ENCODE data around the gene TMEM89. TPM values are rescaled to one million over a fixed set of nuclear protein-coding genes. Genes with fewer than 3 reads are reported as not detected.

The TMEM89 gene
- total RNA-seq, 1 experiment from 2014 or later = not detected

DNA sequence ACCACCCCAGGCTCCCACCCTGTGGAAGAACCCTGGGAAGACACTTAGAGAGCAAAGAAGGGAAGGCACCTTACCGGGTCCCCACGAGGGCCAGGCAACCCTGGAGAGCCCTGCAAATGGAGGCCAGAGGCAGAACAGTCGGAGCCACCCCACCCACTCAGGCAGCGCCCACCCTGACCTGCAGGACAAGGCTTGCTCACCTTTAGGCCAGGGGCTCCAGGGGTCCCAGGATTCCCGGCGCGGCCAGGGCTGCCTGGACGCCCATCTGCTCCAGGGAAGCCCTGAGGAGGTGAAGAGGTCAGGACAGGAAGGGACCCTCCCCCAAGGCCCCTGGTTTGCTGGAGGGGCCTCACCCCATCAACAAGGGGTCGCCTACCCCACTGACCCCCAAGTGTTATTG, 36.7 kb downstream of the TMEM89 start:
- in situ Hi-C loops (cut with HindIII; ENCODE audit: low pct_unique_long_range_greater_than_20kb, low sequenced_read_pairs) = no loop called here
- TF ChIP-seq, protein P1, sequence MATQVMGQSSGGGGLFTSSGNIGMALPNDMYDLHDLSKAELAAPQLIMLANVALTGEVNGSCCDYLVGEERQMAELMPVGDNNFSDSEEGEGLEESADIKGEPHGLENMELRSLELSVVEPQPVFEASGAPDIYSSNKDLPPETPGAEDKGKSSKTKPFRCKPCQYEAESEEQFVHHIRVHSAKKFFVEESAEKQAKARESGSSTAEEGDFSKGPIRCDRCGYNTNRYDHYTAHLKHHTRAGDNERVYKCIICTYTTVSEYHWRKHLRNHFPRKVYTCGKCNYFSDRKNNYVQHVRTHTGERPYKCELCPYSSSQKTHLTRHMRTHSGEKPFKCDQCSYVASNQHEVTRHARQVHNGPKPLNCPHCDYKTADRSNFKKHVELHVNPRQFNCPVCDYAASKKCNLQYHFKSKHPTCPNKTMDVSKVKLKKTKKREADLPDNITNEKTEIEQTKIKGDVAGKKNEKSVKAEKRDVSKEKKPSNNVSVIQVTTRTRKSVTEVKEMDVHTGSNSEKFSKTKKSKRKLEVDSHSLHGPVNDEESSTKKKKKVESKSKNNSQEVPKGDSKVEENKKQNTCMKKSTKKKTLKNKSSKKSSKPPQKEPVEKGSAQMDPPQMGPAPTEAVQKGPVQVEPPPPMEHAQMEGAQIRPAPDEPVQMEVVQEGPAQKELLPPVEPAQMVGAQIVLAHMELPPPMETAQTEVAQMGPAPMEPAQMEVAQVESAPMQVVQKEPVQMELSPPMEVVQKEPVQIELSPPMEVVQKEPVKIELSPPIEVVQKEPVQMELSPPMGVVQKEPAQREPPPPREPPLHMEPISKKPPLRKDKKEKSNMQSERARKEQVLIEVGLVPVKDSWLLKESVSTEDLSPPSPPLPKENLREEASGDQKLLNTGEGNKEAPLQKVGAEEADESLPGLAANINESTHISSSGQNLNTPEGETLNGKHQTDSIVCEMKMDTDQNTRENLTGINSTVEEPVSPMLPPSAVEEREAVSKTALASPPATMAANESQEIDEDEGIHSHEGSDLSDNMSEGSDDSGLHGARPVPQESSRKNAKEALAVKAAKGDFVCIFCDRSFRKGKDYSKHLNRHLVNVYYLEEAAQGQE (IDR thresholded peaks at IDR 0.05; ENCODE audit: insufficient read depth in 1 of 2, low read depth in 2 of 2, low read length in 1 of 2) = no peak
- no peak for TF ChIP-seq POLR2AphosphoS5 (IDR thresholded peaks at IDR 0.05; ENCODE audit: low read depth, low read length)
- TF ChIP-seq, protein P2, sequence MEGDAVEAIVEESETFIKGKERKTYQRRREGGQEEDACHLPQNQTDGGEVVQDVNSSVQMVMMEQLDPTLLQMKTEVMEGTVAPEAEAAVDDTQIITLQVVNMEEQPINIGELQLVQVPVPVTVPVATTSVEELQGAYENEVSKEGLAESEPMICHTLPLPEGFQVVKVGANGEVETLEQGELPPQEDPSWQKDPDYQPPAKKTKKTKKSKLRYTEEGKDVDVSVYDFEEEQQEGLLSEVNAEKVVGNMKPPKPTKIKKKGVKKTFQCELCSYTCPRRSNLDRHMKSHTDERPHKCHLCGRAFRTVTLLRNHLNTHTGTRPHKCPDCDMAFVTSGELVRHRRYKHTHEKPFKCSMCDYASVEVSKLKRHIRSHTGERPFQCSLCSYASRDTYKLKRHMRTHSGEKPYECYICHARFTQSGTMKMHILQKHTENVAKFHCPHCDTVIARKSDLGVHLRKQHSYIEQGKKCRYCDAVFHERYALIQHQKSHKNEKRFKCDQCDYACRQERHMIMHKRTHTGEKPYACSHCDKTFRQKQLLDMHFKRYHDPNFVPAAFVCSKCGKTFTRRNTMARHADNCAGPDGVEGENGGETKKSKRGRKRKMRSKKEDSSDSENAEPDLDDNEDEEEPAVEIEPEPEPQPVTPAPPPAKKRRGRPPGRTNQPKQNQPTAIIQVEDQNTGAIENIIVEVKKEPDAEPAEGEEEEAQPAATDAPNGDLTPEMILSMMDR (IDR thresholded peaks at IDR 0.05) = no peak
- no peak for TF ChIP-seq TCF7L2 (IDR thresholded peaks at IDR 0.05; ENCODE audit: low read depth, low read length)
- no peak for TF ChIP-seq SIN3A (IDR thresholded peaks at IDR 0.05; ENCODE audit: borderline replicate concordance, insufficient read depth, low read depth, low read length)
- H3K9me3 ChIP-seq (ENCODE audit: control insufficient read depth, insufficient read depth, low read depth, low read length) = no peaks in the 10 kb centered on the region
- no TSS peak for BruUV-seq (replicated peaks)
- no peak overlapping the region for H3K27ac ChIP-seq (ENCODE audit: low read length)
- DNase-seq (ENCODE audit: low read depth, low spot score) (no peak), ATAC-seq (no peak)
- no peaks in the 10 kb centered on the region for H3K36me3 ChIP-seq (ENCODE audit: control insufficient read depth, insufficient read depth, low read length)
- POLR2A ChIA-PET = no interaction called here
- intact Hi-C loops (cut with micrococcal nuclease; ENCODE audit: unreplicated experiment) = no loop called here
- no peak overlapping the region for H3K4me3 ChIP-seq (ENCODE audit: low read depth in 2 of 2, low read length in 2 of 2)
- CTCF ChIA-PET = no interaction called here
- no peaks in the 10 kb centered on the region for H3K4me1 ChIP-seq (ENCODE audit: control insufficient read depth, insufficient read depth, low read length)
- H3K27me3 ChIP-seq (ENCODE audit: control insufficient read depth, insufficient read depth, low read length) = no peaks in the 10 kb centered on the region

DNA sequence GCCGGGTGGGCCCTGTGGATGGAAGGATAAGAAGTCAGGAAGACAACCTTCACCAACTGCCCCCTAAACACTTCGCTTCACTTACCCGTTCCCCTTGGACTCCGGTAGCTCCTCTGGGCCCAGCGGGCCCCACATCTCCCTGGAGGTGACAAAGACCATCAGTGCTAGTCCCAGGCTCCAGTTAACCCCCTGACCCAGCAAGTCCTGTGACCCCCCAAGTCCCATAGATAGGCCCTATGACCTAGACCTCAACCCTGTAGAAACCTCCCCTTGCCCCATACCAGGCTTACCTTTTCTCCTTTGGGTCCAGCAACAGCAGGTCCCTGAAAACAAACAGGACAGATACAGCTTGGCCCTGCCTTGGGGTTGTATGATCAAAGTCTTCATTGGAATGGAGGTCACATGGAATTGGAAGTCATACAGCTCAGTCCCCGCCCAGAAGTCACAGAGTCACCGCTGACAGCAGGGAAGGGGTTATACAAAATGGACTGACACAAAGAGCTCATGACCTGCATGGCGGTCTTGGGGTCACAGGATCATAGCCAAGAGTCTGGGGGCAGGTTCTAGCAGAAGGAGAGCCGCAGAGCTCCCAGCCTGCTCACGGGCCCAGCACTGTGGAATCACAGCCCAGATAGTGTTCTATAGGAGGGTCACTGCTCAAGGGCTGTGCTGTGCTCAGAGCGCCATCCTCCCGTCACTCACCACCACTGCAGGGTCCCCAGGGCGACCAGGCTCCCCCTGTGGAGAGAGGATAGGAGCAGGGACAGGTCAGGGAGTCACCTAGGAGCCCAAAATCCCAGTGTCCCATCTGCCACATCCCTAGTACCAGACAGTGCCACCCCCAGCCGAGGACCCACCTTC, 39.7 kb downstream of the TMEM89 start:
- TF ChIP-seq SIN3A (IDR thresholded peaks at IDR 0.05; ENCODE audit: borderline replicate concordance, insufficient read depth, low read depth, low read length) (no peak), TCF7L2 (IDR thresholded peaks at IDR 0.05; ENCODE audit: low read depth, low read length) (no peak), POLR2AphosphoS5 (IDR thresholded peaks at IDR 0.05; ENCODE audit: low read depth, low read length) (no peak)
- TF ChIP-seq, protein P1 (IDR thresholded peaks at IDR 0.05; ENCODE audit: insufficient read depth in 1 of 2, low read depth in 2 of 2, low read length in 1 of 2) = no peak
- TF ChIP-seq, protein P2 (IDR thresholded peaks at IDR 0.05) = no peak
- in situ Hi-C loops (cut with HindIII; ENCODE audit: low pct_unique_long_range_greater_than_20kb, low sequenced_read_pairs) = no loop called here
- ATAC-seq (no peak), DNase-seq (ENCODE audit: low read depth, low spot score) (no peak)
- ChIA-PET POLR2A (interaction anchor here (0.6 kb wide), 2 partner anchors 21 to 204 kb away, joined by 3 to 6 read pairs; no protein-coding TSS in a partner anchor), CTCF (interaction anchor here (0.7 kb wide), 1 partner anchor 146 kb away, joined by 3 read pairs; no protein-coding TSS in a partner anchor)
- H3K36me3 ChIP-seq (ENCODE audit: control insufficient read depth, insufficient read depth, low read length) = no peaks in the 10 kb centered on the region
- no peak overlapping the region for H3K4me3 ChIP-seq (ENCODE audit: low read depth in 2 of 2, low read length in 2 of 2)
- H3K27ac ChIP-seq (ENCODE audit: low read length) = no peak overlapping the region
- H3K9me3 ChIP-seq (ENCODE audit: control insufficient read depth, insufficient read depth, low read depth, low read length) = no peaks in the 10 kb centered on the region
- H3K4me1 ChIP-seq (ENCODE audit: control insufficient read depth, insufficient read depth, low read length) = no peaks in the 10 kb centered on the region
- no TSS peak for BruUV-seq (replicated peaks)
- no peaks in the 10 kb centered on the region for H3K27me3 ChIP-seq (ENCODE audit: control insufficient read depth, insufficient read depth, low read length)
- intact Hi-C loops (cut with micrococcal nuclease; ENCODE audit: unreplicated experiment) = no loop called here

Data from Panc1 (cell line).